NCI-H1105 treated with DMSO at 0.1 percent for 48 hours (cell line): ENCODE results near the gene RASGRP3.

Source experiments
- DNase-seq: peaks from one replicate; lab custom pipeline; 2025; lab: John Stamatoyannopoulos, UW

RASGRP3 gene

DNA sequence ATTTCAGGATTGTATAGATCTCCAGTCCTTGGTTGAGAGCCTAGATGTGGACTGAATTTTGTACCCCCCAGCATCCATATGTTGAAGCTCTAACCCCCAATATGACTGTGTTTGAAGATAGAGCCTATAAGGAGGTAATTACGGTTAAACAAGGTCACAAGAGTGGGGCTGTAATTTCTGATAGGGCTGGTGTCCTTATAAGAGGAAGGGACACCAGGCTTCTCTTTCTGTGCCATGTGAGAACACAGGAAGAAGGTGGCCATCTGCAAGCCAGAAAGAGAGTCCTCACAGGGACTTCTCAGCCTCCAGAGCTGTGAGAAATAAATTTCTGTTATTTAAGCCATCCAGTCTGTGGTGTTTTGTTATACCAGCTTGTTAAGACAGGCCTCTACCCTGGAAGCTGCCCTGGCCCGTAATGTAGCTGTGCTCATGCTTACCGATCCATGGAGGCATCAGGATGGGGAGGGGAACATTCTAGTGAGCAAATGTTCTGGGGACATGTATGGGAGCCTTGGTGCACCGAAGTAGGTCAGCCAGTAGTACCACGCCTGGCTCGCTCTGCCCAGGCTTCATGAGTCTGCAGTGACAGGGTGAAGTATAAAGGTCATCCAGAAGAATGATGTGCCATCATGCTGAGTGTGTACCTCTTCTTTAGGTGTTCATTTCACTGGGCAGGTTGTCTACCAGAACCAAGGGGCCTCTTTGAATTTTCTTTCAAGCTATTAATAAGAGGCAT, 16.1 kb downstream of the RASGRP3 start:
- DNase-seq: no peak

DNA sequence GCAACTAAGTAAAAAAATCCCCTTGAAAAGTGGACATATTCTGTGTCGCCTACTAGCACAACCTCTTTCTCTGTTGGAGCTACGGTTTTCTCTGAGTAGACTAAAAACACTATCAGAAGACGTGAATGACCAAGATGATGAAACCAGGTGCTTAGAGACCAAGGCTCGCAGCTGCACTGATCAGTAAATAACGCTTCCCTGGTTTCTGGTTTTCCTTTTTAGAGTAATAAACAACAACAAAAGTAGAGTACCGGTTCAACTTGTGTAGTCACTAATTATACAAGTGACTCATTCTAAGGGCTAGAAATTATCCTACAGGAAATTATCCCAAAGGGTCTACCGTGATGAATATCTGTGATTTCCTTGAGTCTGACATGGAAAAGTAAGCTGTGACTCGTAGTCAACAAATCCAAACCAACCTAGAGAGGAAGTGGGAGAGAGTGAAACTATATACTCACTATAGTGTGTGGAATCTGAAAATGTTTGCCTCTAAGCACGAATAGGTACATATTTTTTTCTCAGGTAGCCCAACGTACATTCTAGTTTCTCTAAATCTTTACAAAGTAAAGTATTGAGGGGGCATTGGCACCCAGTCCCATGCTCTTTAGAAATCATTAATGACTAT, 17.8 kb downstream of the RASGRP3 start:
- DNase-seq: no peak

DNA sequence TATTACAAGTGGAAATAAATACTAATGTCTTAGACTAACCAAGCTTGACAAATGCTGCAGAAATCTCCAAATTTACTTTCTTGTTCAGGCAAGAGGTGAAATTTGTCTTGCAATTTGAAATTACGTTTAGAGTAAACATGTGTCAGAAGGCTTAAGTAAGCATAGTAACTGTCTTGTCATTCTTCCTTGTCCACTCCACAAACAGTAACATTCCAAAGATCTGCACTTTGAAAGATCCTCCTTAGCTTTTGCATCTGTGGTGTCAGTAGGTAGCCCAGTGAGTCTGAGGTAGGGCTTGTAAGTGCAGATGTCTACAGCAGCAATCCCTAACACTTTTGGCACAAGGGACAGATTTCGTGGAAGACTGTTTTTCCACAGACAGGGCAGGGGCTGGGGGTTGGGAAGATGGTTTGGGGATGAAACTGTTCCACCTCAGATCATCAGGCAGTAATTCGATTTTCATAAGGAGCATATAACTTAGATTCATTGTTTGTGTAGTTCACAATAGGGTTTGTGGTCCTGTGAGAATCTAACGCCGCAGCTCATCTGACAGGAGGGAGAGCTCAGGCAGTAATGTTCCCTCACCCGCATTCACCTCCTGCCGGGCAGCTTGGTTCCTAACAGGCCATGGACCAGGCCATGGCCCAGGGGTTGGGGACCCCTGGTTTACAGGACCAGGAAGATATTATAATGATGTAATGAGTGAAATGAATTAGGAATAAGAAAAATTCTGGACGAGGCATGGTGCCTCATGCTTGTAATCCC, 18.6 kb downstream of the RASGRP3 start:
- DNase-seq: no peak

GRCh38 chr2:33495683-33496082, 19.2 kb downstream of the RASGRP3 start:
- DNase-seq: no peak

DNA sequence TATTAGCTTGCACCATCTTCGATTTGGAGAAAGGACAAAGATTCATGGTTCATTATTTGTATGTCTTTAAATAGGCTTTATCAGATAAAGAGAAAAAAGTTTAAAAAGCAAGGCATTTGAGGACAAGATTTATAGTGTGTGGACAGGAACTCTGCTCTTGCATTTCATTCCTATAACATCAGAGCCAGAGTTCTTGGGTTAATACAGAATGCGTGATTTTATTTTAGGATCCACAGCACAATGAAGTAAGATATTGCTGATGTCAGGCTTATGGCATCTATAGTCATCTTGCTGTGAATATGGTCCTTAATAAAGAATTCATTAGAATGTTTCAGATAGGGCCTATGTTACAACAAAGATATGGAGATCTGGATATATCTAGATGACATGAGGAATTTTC, 19.7 kb downstream of the RASGRP3 start:
- DNase-seq: no peak

- no peak for DNase-seq
These were observed 20.3 kb downstream of the RASGRP3 start for GRCh38 chr2:33496726-33497125.

DNA sequence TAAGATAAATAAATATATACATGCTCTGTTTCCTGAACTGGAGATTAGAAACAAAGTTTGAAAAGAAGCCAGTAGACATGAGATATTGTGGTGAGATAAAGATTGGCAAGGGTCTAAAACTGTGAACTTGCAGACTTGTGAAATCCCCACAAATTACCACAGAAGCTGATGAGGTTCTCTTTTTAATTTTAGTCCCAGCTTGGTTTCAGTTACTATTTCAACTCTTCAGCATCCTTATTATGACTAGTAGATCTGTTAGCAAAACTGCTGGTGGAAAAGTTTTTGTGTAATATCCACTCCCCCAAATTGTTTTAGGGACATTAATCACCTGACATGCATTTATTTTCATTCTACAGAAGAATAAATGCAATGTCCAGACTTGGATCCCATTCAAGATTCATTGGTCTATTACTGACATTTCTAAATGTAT, 20.8 kb downstream of the RASGRP3 start:
- no peak for DNase-seq

DNA sequence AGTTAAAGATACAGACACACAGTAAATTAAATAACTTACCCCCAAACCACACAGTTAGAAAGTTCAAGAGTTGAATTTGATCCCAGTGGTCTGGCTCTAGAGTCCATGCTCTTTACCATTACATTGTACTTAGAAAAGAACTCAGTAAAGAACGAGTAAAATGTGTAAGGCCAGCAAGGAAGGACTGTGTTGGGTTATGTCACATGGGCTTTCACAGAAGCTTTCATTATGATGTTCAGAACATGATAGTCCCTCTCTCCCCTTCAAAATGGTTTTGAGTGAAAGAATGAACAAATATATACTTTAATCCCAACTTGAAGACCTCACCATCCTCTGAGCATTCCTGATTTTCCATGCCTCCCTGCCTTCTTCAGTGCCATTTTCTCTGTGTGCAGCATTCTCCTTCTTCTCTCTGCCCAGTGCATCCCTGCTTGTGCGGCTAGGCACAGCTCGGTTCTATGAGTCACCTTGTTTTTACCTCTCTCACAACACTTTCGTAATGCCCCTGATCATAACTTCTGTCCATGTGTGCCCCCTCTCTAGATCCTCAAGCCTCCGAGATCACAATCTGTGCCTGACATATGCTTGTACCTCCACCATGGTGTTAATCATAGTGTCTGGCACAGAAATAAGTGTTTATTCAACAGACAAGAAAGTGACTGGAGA, 22.0 kb downstream of the RASGRP3 start:
- no peak for DNase-seq

- DNase-seq: no peak
These were observed 23.7 kb downstream of the RASGRP3 start for GRCh38 chr2:33500177-33500576.

- no peak for DNase-seq
These were observed 25.6 kb downstream of the RASGRP3 start for GRCh38 chr2:33502025-33502424.

DNA sequence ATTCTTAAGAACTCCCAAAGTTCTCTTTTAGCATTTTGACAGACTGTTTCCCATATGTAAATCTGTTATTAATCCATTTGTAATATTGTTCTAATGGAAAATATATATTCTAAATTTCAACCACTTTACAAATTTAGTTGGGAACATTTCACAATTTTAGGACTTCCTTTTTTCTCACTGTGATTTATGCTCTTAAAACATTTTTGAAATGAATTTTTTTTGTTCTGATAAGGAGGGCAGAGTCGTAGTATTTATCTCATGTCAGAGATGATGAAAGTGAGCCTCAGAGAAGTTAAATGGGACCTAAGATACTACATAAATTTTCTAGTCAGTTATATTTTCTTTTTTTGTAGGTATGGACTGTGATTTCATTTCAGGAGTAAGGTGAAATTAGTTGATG, 26.6 kb downstream of the RASGRP3 start:
- DNase-seq: no peak

DNA sequence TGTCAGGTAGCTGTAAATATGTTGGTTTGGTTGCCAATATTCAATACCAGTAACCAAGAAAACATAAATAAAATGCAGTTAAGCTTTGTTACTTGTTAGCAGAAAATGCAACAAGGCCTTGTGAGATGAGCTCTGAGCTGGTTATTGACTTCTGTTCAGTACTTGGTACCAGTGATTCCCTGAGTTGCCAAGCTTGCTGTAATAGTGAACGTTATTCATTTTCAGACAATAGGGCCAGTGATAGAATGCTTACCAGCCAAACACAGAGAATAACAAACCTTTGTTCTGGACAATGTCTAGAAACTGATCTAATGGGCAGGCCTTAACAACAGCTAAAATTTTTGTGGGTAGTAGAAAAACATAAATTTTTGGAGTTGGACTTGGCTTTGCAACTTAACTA, 29.5 kb downstream of the RASGRP3 start:
- DNase-seq: no peak

DNA sequence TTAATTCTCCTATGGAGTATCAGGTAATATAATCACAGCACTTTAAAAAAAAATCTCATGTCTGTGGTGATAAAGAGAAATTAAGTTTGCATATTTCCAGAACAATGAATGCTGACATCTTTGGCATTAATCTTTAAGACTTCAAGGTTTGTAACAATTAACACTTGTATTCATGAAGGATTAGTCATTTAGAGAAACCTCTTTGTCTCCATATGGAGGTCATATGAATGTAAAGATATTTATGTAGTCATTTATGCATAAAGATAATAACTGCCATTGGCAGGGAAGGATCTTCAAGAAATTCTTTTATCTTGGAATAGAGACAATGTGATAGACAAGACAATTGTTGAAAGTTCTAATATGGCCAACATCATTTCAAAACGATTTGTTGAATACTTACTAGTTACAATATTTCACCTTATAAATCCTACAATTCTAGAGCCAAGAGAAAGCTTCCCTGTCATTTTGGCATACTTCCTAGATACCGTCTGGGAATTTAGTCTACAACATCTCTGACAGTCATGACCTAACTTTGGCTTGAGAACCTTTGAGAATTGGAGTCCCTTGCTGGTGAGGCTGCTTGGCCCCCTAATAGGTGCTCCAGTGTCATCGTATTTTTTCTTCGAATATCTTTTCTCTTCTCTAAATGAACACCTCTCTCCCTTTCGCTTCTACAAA, 33.6 kb downstream of the RASGRP3 start:
- no peak for DNase-seq

DNA sequence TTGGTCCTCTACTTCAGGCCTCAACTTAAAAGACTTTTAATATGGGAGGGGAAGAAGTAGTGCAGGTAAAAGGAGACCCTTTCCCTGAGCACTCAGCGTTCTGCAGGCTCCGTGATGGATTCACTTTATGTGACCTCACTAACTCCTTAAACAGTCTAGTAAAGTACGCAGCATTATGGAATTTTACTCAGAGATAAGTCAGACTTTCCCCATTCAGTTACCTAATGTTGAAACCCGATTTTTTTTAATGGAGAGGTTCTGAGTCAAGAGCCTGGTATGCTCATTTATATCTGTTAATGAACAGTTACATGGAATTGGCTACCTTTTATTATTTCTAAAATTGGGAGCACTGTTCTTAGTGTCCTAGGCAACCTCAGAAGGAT, 34.1 kb downstream of the RASGRP3 start:
- no peak for DNase-seq

DNA sequence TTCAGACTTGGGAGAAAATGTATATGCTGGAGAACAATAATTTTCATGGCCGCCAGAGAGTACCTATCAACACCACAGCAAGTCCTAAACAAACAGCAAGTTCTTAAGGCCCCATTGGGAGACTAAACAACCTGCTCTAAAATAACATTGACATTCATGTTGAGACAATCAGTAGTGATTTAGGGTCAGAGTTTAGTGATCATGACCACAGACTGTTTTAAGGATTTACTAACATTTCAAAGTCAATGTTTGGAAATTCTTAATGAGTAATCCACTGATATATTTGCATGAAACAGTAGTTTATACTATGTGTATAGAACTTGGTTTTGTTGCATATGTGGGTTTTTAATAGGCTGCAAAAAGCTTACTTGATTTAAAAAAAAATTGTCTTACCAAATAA, 34.7 kb downstream of the RASGRP3 start:
- no peak for DNase-seq

DNA sequence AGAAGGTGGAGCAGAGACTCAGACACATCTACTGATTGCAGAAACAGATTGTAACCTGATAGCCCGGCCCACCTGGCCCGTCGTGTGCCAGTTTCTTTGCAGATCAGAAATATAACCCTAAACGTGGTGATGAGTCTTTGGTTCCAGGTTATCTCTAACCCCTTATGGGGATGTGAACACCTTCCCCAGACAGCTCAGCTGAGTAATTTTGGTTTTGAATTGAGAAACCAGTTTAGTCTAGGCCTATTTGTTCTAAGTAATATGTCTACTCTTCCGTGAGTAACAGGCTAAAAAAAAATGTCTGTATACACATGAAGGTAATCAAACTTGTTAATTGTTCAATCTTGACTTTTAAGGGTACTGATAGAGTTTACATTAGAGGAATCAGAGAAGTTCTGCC, 35.7 kb downstream of the RASGRP3 start:
- peak; percentile 21 for DNase-seq

DNA sequence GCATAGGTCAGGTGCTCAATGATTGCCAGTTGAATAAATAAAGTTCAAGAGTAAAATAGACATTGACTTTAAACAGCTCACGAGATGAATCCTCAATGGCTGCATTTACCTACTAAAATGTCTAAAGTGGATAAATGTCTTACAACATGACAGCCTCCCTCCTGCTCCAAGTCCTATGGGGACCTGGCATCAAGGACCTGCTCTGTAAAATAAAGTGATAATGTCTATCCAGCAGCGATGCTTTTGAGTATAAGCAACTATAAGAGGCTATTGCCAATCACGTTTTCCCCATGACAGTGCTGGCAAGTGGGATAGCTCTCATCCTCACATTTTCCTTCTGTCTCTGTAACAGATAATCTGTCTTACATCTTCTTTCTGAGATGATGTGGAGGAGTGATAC, 37.0 kb downstream of the RASGRP3 start:
- no peak for DNase-seq

- DNase-seq: no peak
These were observed 40.1 kb downstream of the RASGRP3 start for GRCh38 chr2:33516456-33516995.

DNA sequence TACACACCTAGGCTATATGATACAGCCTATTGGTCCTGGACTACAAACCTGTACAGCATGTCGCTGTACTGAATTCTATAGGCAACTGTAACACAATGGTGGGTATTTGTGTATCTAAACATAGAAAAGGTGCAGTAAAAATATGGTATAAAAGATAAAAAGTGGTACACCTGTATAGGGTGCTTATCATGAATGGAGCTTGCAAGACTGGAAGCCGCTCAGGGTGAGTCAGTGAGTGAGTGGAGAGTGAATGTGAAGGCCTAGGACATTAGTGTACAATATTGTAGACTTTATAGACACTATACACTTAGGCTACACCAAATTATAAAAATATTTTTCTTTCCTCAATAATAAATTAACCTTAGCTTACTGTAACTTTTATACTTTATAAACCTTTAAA, 41.8 kb downstream of the RASGRP3 start:
- DNase-seq: no peak

DNA sequence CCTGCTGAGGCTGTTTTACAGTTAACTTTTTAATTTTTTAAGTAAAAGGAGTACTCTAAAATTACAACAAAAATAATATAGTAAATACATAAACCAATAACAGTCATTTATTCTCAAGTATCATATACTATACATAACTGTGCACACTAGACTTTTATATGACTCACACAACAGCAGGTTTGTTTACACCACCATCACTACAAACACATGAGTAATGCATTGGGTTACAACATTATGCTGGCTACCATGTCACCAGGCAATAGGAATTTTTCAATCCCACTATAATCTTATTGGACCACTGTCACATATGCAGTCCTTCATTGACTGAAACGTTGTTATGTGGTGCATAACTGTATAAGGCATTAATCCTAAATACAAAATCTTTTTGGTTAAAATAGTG, 42.5 kb downstream of the RASGRP3 start:
- no peak for DNase-seq

GRCh38 chr2:33521791-33522281, 45.4 kb downstream of the RASGRP3 start:
- DNase-seq: no peak

GRCh38 chr2:33522576-33522975, 46.1 kb downstream of the RASGRP3 start:
- DNase-seq: no peak
